ENCODE data around the gene BANP.
"Not testable (repeated sequence)": the region's sequence is repeated elsewhere in the genome, so short reads cannot be mapped to it uniquely, and the experiment has no call there.

GRCh38 chr16:87998992-87999391 is 47.8 kb downstream of the BANP start:
- not testable (repeated sequence) for TF ChIP-seq CTCF, POLR2A (IDR thresholded peaks at IDR 0.05)
